GM19467 (cell line): ENCODE measurements around the gene NPIPA8.
"Not testable (repeated sequence)": the region's sequence is repeated elsewhere in the genome, so short reads cannot be mapped to it uniquely, and the experiment has no call there.

Experiments
- ATAC-seq: cut with Tn5 transposase; IDR thresholded peaks from one replicate; pipeline ENCODE4 v1.9.1; 2021; ENCODE audit warnings: mild to moderate bottlenecking, moderate library complexity; ENCODE audit not compliant: unreplicated experiment

NPIPA8 gene

GRCh38 chr16:18280319-18280718 is 56.2 kb downstream of the NPIPA8 start:
- not testable (repeated sequence) for ATAC-seq

GRCh38 chr16:18276756-18277155 is 59.8 kb downstream of the NPIPA8 start:
- ATAC-seq: not testable (repeated sequence)

- ATAC-seq: not testable (repeated sequence)
Observed at GRCh38 chr16:18270171-18270570, 66.4 kb downstream of the NPIPA8 start.
